RWPE1 (cell line): Measurements from ENCODE around the gene HMCES.

Experiments
- CTCF ChIA-PET: fragments of 350-600 bp; sonication (Branson Sonifier 250); formaldehyde crosslinking; extraction: SDS; loops from one replicate; lab custom pipeline; 2021; lab: Yijun Ruan, JAX
- POLR2A ChIA-PET: fragments of 400-600 bp; formaldehyde crosslinking; extraction: SDS; loops from one replicate; lab custom pipeline; 2020; ENCODE audit warnings: antibody characterized with exemption; ENCODE audit not compliant: low non-redundant PET; lab: Yijun Ruan, JAX
- DNase-seq: peaks from one replicate; pipeline ENCODE4 v3.0.0; 2012; ENCODE audit warnings: low spot score
- H3K27ac ChIP-seq: fragments of 450-650 bp; 2 replicates; pipeline ENCODE4 v1.5.1; 2017
- CTCF ChIP-seq: fragments of 450-650 bp; conservative IDR thresholded peaks from 2 replicates; pipeline ENCODE4 v1.5.1; 2017; ENCODE audit warnings: low read depth, mild to moderate bottlenecking

HMCES gene

DNA sequence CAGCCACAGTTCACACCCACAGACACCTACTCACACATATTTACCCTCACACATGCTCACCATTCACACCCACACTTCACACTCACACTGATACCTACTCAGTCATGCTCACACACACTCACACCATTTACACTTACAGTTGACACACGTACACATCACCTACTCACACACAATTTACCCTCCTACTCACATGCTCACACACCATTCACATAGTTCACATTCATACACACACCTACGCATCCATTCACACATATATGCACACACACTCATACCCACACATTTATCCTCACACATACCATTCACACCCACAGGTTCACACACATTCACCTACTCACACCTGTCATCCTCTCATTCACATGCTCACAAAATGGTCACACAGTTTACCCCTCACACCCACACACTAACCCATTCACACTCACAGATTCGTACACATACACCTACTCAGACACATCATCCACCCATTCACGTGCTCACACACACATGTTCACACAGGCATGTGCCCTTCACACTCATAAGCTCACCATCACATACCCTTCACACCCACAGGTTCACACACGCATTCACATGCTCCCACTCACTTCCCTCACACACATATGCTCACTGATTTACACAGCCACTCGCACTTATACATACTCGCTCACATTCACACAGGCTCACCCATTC is 42.3 kb downstream of the HMCES start:
- ChIA-PET CTCF (interaction anchor here (0.5 to 0.9 kb wide), 2 partner anchors 10 to 51 kb away, joined by 3 to 5 read pairs; no protein-coding TSS in a partner anchor), POLR2A (no interaction called here)
- no peak for DNase-seq

DNA sequence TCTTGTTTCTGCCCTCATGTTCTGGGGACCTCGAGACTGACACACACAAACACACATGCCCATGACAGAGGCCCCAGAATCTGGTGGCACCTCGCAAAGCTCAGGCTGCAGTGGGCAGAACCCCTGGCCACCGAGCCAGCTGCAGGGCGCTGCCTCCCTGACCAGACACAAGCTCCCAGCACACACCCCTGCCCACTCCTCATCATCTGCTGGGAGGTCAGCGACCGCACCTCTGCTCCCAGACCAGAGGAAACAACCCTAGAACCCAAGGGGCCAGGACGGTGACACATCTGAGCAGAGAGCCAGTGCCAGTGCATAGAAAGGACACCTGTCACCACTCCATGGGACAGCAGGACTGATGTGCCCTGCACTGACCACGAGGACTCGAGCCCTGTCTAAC is 43.2 kb downstream of the HMCES start:
- no peak for DNase-seq
- no peak for TF ChIP-seq CTCF
- POLR2A ChIA-PET, result no interaction called here
- no peak overlapping the region for H3K27ac ChIP-seq
- CTCF ChIA-PET, result no interaction called here

More for the DNA sequence above, 42.3 kb downstream of the HMCES start:
- TF ChIP-seq CTCF, result no peak
- H3K27ac ChIP-seq, result no peak overlapping the region

DNA sequence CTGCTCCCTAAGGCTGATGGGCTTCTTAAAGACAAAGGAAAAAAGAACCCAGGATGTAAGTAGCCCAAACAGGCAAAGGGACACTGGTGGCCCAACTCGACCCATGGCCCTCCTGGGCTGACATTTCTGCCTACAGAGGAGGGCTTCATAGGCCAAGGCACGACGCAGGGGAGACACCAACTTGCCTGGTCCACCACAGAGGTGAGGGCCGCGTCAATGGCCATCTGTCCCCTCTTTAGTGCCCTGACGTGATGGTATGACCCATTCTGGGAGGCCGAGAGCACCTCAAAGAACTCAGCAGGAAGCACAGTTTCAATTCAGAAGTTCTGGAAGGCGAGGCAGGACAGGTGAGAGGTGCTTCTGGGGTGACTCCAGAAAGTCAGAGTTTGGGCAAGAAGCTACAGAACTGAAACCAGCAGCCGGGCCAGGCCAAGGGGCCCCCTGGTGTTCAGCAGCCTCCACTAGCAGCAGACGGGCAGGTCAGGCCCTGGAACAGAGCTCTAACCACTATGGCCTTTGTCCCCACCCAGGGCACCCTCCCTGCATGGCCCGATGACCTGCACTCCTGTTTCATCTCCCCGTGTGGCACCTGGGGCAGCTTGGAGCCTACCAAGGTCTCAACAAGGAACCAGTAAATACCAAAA is 45.1 kb downstream of the HMCES start:
- no peak for DNase-seq
- TF ChIP-seq CTCF, result no peak
- POLR2A ChIA-PET, result no interaction called here
- no peak overlapping the region for H3K27ac ChIP-seq
- CTCF ChIA-PET, result no interaction called here

- DNase-seq, result no peak
- no peak overlapping the region for H3K27ac ChIP-seq
- ChIA-PET POLR2A (no interaction called here), CTCF (no interaction called here)
- TF ChIP-seq CTCF, result no peak
These were observed 46.2 kb downstream of the HMCES start for GRCh38 chr3:129324855-129325254.

DNA sequence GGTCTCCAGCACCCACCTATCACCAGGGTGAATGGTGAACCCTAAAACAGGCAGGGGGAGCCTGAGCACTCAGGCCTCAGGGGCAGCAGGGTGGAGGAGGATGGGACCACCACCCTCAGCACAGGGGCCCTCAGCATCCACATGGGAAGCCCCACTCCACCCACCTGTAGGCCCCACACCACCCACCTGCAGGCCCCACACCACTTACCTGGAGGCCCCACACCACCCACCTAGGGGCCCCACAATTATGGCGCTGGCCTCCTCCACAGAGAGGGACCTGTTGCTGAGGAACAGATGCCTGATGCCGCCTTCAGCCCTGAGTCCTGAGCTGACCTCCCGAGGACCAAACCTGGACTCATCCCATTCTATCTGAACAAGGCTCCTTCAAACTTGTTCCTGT is 46.7 kb downstream of the HMCES start:
- no peak for TF ChIP-seq CTCF
- ChIA-PET POLR2A (no interaction called here), CTCF (no interaction called here)
- no peak for DNase-seq
- no peak overlapping the region for H3K27ac ChIP-seq

- ChIA-PET CTCF (interaction anchor here (1.4 kb wide), 1 partner anchor 9 kb away, joined by 3 read pairs; no protein-coding TSS in a partner anchor), POLR2A (no interaction called here)
- no peak for DNase-seq
- no peak overlapping the region for H3K27ac ChIP-seq
- TF ChIP-seq CTCF, result no peak
These were observed 47.5 kb downstream of the HMCES start for GRCh38 chr3:129326138-129326537.
